HL-60 (cell line): ENCODE data around the gene PPP1R37.

ENCODE experiments used
- GABPA ChIP-seq: IDR thresholded peaks from 2 replicates; pipeline ENCODE4 v1.6.1; 2012; ENCODE audit warnings: low read depth
- TF ChIP-seq, protein P1 (sequence below): IDR thresholded peaks from one replicate; pipeline ENCODE4 v1.5.1; 2011; ENCODE audit warnings: low read length, control low read depth, inconsistent platforms; ENCODE audit not compliant: insufficient read depth

GRCh38 chr19:45076851-45077730 is 15.9 kb upstream of the PPP1R37 start:
- TF ChIP-seq, protein P1, sequence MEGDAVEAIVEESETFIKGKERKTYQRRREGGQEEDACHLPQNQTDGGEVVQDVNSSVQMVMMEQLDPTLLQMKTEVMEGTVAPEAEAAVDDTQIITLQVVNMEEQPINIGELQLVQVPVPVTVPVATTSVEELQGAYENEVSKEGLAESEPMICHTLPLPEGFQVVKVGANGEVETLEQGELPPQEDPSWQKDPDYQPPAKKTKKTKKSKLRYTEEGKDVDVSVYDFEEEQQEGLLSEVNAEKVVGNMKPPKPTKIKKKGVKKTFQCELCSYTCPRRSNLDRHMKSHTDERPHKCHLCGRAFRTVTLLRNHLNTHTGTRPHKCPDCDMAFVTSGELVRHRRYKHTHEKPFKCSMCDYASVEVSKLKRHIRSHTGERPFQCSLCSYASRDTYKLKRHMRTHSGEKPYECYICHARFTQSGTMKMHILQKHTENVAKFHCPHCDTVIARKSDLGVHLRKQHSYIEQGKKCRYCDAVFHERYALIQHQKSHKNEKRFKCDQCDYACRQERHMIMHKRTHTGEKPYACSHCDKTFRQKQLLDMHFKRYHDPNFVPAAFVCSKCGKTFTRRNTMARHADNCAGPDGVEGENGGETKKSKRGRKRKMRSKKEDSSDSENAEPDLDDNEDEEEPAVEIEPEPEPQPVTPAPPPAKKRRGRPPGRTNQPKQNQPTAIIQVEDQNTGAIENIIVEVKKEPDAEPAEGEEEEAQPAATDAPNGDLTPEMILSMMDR: no peak
- TF ChIP-seq GABPA: no peak
